Stimulated activated CD4-positive, alpha-beta T cell treated with anti-CD3 and anti-CD28 coated beads, Interleukin-4, amount 100 ng/mL, for 1 hour (primary cell): ENCODE data around the gene AKAP1.
"Not testable (repeated sequence)": the region's sequence is repeated elsewhere in the genome, so short reads cannot be mapped to it uniquely, and the experiment has no call there.

Source experiments
- DNase-seq: peaks from one replicate; pipeline ENCODE4 v3.0.0-alpha.2; 2020

The AKAP1 gene

DNA sequence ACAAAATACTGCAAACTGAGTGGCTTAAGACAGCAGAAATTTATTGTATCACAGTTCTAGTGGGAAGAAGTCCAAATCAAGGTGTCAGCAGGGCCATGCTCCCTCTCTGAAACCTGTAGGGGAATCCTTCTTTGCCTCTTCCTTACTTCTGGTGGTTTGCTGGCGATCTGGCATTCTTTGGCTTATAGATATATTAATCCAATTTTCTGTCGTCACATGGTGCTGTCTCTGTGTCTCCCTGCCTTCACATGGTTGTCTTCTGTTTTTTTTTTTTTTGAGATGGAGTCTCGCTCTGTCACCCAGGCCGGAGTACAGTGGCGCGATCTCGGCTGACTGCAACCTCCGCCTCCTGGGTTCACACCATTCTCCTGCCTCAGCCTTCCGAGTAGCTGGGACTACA is 6.8 kb upstream of the AKAP1 start:
- no peak for DNase-seq

GRCh38 chr17:57080718-57081117 is 4.3 kb upstream of the AKAP1 start:
- DNase-seq: no peak

DNA sequence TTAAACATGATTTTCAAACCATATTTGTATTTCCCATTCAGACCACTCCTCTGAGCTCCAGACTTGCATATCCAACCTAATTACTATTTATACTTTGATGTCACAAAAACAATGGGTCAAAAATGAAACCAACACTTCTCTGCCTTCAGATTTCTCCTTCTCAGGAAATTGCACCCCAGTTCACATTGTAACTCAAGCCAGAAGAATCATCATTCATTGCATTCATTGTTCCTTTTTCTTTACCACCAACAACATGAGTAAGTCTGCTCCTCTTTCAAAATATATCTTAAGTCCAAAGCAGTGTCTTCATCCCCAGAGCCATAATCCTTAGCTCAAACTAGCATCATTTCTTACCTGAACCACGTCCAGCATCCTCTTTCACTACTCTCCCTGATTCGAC is 2.6 kb upstream of the AKAP1 start:
- no peak for DNase-seq

DNA sequence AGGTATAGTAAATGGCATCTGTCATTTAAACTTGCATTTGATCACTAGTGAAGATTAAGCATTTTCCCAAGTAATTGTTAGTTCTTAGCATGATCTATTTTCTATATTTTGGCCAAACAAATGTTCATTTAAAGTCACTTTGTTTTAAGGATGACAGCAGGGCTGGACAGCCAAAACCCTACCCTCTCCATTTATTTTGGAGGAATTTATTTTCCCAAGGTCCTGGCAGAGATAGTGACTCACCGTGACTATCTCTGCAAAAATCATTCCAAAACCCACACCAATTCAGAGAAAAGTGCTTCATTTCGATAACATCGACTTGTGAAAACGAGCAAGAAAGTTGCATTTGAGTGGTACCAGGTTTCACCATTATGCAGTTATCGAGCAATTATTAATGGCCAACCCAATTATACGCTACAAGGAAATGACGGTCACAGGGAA is 665 bp upstream of the AKAP1 start:
- DNase-seq: no peak

DNA sequence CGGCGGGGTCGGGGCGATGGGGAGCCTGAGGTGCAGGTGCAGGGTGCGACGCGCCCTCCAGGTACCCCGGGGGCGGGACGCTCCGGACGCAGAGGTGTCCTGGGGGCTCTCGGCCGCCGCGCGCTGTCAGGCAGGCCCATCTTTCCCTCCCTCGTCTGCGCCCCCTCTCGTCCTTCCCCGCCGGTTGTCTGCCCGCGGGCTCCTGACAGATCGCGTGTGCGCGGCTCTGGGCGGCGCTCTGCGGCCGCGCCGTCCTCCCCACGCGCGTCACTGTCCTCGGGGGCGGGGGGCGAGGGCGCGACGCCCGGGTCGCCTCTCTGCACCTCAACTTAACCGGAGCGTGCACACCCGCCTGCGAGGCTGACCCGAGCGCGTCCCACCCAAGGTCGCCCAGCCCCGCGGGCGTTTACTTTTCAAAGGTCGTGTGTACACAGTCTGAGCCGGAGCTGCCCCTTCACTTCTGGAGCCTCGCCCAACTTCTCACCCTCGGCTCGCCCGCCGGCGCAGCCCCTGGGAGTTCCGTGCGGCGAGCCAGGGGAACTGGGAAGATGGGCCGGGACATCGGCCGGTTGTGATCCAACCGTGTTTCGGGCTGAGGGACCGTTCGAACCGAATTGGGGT is 512 bp downstream of the AKAP1 start:
- DNase-seq: peak; percentile 61

DNA sequence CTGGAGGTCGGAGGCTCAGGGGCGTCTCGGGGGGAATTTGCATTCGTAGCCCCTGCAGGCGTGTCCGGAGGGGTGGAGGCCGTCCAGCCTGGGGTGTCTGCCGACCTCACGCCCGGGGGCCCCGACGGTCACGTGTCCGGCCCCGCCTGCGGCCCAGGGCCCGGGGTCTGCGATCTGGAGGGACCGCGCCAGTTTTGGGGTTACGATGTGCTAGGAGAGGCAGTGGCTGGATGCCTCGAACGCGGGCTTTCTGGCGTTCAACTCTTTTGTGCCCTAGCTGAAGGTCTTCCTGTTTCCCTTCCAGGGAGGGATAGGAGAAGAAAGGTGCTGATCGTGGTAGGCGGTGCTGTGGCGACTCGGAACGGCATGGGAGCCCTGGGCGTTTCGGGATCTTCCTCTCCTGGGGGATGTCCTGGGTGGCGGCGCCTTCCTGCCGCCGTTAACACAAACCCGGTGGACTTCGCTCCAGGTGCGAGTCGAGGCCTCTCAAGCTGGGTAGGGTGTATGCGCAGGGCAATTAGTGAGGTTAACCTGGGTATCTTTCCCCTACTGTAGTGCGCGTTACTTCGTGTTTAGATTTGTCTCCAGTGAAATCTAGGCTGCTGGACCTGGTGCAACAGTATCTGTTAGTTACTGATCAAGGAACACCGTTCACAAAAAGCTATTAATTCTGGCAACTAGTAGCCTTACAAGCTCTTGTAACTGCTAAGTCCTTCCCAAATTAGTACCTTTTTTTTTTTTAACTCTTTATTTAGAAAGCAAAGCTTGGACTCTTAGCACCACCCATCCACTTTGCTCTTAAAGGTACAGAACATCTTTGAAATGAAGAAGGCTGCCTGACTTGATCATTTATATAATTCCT is 1.3 kb downstream of the AKAP1 start:
- DNase-seq: peak; percentile 22

GRCh38 chr17:57088298-57088697 is 3.3 kb downstream of the AKAP1 start:
- no peak for DNase-seq

GRCh38 chr17:57089391-57089790 is 4.3 kb downstream of the AKAP1 start:
- DNase-seq: no peak

DNA sequence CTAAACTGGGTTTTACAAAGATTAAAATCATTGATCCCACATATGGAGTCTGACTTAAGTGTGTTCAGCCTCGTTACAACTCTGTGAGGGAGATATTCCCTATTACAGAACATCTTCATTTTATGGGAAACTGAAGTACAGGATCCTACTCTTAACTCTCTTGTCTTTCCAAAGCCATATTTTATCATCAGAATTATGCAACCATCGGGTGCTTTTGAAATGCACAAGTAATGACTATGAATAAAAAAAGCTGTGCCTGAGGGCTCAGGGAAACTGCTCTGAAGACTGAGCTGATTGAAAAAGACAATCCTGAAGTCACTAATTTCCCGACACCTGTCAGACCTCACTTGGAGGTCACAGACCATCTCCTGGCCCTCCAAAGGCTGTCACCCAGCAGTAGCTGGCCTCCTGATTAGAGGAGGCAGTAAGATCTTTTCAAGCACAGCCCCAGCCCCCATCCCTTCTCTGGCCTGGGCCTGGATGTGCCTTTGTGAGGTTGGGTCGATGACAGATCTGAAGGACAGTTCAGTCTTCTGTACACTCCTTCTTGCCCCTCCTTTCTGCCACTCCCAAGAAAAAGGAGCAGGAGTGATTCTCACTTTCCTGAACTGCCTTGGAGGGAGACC is 5.6 kb downstream of the AKAP1 start:
- no peak for DNase-seq

DNA sequence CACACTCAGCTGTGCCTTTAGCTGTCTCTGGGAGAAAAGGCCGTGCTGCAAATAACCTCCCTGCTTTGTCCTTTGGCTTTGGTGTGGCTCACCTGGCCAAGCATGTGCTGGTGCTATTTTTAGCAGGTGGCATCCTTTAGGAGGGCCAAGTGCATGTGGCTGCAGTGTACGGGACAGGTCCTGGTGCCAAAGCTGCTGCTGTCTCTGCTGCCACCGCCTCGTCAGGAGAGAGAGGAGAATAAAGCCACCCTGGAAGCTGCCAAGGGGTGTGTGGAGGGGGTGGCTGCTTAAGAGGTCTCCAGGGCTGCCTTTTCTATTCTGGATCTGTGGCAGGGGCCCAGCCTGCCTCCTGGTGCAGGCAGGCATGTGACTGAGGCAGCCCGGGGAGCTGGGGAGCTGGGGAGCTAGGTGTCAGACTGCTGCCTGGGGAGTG is 6.2 kb downstream of the AKAP1 start:
- DNase-seq: no peak

- no peak for DNase-seq
Observed at GRCh38 chr17:57092171-57092570, 7.1 kb downstream of the AKAP1 start.

GRCh38 chr17:57092779-57093178 is 7.7 kb downstream of the AKAP1 start:
- no peak for DNase-seq

GRCh38 chr17:57096472-57097202 is 11.6 kb downstream of the AKAP1 start:
- DNase-seq: no peak

- no peak for DNase-seq
Observed at GRCh38 chr17:57097832-57098421, 12.9 kb downstream of the AKAP1 start.

- DNase-seq: no peak
Observed at GRCh38 chr17:57099165-57099564, 14.1 kb downstream of the AKAP1 start.

GRCh38 chr17:57102122-57102521 is 17.1 kb downstream of the AKAP1 start:
- DNase-seq: no peak

DNA sequence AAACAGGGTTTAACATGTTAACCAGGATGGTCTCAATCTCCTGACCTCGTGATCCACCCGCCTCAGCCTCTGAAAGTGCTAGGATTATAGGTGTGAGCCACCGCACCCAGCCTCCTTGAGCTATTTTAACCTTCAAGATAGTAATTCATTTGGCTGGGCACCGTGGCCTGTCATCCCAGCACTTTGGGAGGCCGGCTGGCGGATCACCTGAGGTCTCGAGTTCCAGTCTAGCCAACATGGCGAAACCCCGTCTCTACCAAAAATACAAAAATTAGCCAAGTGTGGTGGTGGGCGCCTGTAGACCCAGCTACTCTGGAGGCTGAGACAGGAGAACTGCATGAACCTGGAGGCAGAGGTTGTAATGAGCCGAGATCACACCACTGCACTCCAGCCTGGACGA is 17.6 kb downstream of the AKAP1 start:
- not testable (repeated sequence) for DNase-seq

DNA sequence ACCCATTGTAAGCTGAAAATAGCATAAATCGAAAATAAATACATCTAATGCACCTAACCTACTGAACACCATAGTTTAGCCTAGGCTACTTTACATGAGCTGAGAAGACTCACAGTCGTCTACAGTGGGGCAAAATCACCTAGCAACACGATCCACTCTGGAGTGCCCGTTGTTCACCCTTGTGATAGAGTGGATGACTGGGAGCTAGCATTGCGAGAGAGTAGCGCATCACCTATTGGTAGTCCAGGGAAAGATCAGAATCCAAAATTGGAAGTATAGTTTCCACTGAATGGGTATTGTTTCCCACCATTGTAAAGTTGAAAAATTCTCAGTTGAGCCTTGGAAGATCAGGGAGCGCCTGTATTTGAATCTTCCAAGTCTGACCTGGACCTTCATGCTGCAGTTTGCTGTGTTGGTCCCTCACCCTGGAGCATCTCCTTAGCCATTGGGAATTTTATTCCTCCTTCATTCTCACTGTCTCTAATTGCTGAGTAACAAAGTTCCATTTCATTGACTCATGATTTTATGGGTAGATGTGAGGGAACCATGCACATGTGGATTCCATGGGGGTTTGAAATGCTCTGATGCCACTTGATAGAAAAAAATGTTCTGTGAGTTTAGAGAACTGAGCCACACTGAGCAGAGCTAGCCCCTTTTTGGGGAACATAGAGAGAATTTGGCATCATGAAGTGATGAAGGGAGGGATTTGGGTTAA is 19.6 kb downstream of the AKAP1 start:
- DNase-seq: no peak

- DNase-seq: no peak
Observed at GRCh38 chr17:57105591-57105990, 20.5 kb downstream of the AKAP1 start.

GRCh38 chr17:57106107-57106835 is 21.2 kb downstream of the AKAP1 start:
- DNase-seq: no peak

DNA sequence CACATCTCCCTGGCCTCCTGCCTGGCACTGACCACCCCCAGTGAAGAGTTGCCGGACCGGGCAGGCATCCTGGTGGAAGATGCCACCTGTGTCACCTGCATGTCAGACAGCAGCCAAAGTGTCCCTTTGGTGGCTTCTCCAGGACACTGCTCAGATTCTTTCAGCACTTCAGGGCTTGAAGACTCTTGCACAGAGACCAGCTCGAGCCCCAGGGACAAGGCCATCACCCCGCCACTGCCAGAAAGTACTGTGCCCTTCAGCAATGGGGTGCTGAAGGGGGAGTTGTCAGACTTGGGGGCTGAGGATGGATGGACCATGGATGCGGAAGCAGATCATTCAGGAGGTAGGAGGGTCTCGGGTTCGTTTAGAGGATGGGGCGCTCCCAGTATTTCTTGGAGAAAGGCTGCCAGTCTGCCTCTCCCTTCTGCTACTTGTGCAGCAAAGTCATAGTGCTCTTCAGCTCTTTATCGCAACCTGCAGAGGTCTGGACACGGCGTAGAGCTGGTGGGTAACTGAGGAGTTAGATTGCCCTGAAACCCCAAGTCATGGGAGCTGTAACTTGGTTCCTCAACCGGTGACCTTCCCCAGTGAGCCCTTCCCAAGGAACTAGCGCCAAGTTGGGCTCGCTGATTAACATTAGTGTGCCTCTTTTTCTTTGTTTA is 21.9 kb downstream of the AKAP1 start:
- no peak for DNase-seq
